Esophagus muscularis mucosa (tissue), 4 donors: ENCODE results near the gene MRLN. TPM values are rescaled to one million over a fixed set of nuclear protein-coding genes. Genes with fewer than 3 reads are reported as not detected.

Source experiments
- DNase-seq: peaks from one replicate; pipeline ENCODE4 v3.0.0-alpha.2; 2017; ENCODE audit errors: extremely low spot score
- H3K27ac ChIP-seq, 4 donors: fragments of 200-600 bp; sonication (generic); replicated peaks in 1 of 4; 1 replicate in 3 of 4; 2 replicates in 1 of 4; pipeline ENCODE4 v1.5.1; 2016 to 2019; ENCODE audit warnings: mild to moderate bottlenecking in 1 of 4
- H3K27me3 ChIP-seq, 4 donors: fragments of 200-600 bp; sonication (generic); one replicate each; pipeline versions ENCODE4 v1.5.1 to v1.6.0; 2016 to 2019
- H3K36me3 ChIP-seq, 4 donors: fragments of 200-600 bp; sonication (generic); one replicate each; pipeline ENCODE4 v1.5.1; 2016 to 2019
- H3K4me1 ChIP-seq, 4 donors: fragments of 200-600 bp; sonication (generic); one replicate each; pipeline ENCODE4 v1.5.1; 2016 to 2019
- H3K4me3 ChIP-seq, 4 donors: fragments of 200-600 bp; sonication (generic); 1 replicate in 2 of 4; 2 replicates in 2 of 4; pipeline ENCODE4 v1.5.1; 2016 to 2019; ENCODE audit warnings: mild to moderate bottlenecking in 4 of 4, moderate library complexity in 1 of 4
- H3K9me3 ChIP-seq, 4 donors: fragments of 200-600 bp; sonication (generic); 1 replicate in 3 of 4; 2 replicates in 1 of 4; pipeline ENCODE4 v1.5.1; 2016 to 2019
- CTCF ChIP-seq, 3 experiments: fragments of 200-600 bp in 2 of 3; fragments of 450-650 bp in 1 of 3; sonication (generic) in 2 of 3; IDR thresholded peaks; one replicate each; pipeline ENCODE4 v1.5.1; 2017 to 2019; ENCODE audit warnings: antibody characterized with exemption in 3 of 3, mild to moderate bottlenecking in 2 of 3, moderate library complexity in 1 of 3
- EP300 ChIP-seq: sonication (generic); formaldehyde crosslinking; IDR thresholded peaks from one replicate; pipeline ENCODE4 v1.6.1; 2017; ENCODE audit warnings: antibody characterized with exemption
- POLR2A ChIP-seq: fragments of 450-650 bp; IDR thresholded peaks from one replicate; pipeline ENCODE4 v1.6.1; 2017; ENCODE audit warnings: antibody characterized with exemption, moderate library complexity, mild to moderate bottlenecking, low read depth
- POLR2AphosphoS5 ChIP-seq, 2 donors: sonication (generic); formaldehyde crosslinking; IDR thresholded peaks; one replicate each; pipeline ENCODE4 v1.6.1; 2017; ENCODE audit warnings: antibody characterized with exemption in 2 of 2
- WGBS: methylation state at CpG from one replicate; pipeline ENCODE4 v1.1.5; 2018; 5-methylcytosine and 5-hydroxymethylcytosine counted together
- intact Hi-C: fragments of 100-400 bp; cut with DNase I; formaldehyde crosslinking; loops from one replicate; pipeline ENCODE4 v1.15.1; 2023
- total RNA-seq, 4 donors: library from RNA; depleted of rRNA; stranded (reverse); fragments of >200 nt; gene quantifications; one replicate each; pipeline versions ENCODE4 v1.1.0 to v1.2.1, GENCODE V29; 2016

The MRLN gene
- total RNA-seq, 4 donors from 2014 or later: not detected

DNA sequence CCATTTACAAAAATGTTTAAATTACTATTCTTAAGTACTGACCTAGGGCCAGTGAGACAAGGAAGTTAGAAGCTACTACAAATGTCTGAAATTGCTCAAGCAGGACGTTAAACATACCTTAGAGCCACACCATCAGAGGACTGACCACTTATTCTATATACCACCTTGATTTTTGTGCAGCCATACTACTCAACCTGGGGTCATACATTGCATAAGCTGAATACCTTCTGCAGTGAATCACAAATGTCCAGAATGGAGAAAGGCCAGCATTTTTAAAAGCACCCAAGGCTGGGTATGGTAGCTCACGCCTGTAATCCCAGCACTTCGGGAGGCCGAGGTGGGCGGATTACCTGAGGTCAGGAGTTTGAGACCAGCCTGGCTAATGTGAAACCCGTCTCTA, 21.2 kb upstream of the MRLN start:
- intact Hi-C loops: no loop called here
- 94% methylated on average over 6 of the region's 6 CpGs for WGBS

GRCh38 chr10:59773088-59773487, 19.8 kb upstream of the MRLN start:
- no peaks in the 10 kb centered on the region for H3K9me3 ChIP-seq
- intact Hi-C loops: no loop called here
- H3K36me3 ChIP-seq: no peaks in the 10 kb centered on the region
- no peaks in the 10 kb centered on the region for H3K27me3 ChIP-seq
- no peak overlapping the region for H3K27ac ChIP-seq
- DNase-seq: no peak
- WGBS: 90% methylated on average over 2 of the region's 2 CpGs
- no peak overlapping the region for H3K4me3 ChIP-seq
- TF ChIP-seq EP300 (no peak), POLR2AphosphoS5 (IDR thresholded peaks at IDR 0.05) (no peak), POLR2A (no peak), CTCF (IDR thresholded peaks at IDR 0.05) (no peak)
- no peaks in the 10 kb centered on the region for H3K4me1 ChIP-seq

More for the DNA sequence above, 21.2 kb upstream of the MRLN start:
- H3K4me1 ChIP-seq: no peaks in the 10 kb centered on the region
- no peaks in the 10 kb centered on the region for H3K9me3 ChIP-seq
- H3K27ac ChIP-seq: no peak overlapping the region
- H3K4me3 ChIP-seq: no peak overlapping the region
- no peaks in the 10 kb centered on the region for H3K27me3 ChIP-seq
- TF ChIP-seq POLR2A (no peak), CTCF (IDR thresholded peaks at IDR 0.05) (no peak), POLR2AphosphoS5 (IDR thresholded peaks at IDR 0.05) (no peak), EP300 (no peak)
- no peak for DNase-seq
- no peaks in the 10 kb centered on the region for H3K36me3 ChIP-seq

DNA sequence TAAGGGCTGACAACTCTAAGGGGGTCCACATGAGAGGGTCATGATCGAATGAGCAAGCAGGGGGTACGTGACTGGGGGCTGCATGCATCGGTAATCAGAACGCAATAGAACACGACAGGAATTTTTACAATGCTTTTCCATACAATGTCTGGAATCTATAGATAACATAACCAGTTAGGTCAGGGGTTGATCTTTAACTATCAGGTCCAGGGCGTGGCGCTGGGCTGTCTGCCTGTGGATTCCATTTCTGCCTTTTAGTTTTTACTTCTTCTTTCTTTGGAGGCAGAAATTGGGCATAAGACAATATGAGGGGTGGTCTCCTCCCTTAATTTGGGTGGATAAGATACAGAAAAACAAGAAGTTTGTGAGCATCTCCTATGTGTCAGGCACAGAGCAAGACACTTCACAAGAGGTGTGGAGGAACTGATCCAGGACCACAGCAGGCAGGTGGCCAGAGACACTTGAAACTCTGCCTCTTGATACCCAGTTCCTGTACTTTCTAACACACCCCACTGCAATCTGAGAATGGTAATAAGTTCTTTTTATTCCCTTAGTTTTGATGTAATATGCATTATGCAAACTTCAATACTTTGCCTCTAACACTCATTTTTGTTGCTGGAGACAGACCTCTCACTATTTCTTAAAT, 18.0 kb upstream of the MRLN start:
- 97% methylated on average over 7 of the region's 7 CpGs for WGBS
- no peaks in the 10 kb centered on the region for H3K36me3 ChIP-seq
- no peak overlapping the region for H3K4me3 ChIP-seq
- intact Hi-C loops: no loop called here
- H3K27ac ChIP-seq: no peak overlapping the region
- no peak for TF ChIP-seq CTCF (IDR thresholded peaks at IDR 0.05)
- TF ChIP-seq POLR2A: no peak
- no peak for TF ChIP-seq EP300
- no peak for TF ChIP-seq POLR2AphosphoS5 (IDR thresholded peaks at IDR 0.05)
- no peaks in the 10 kb centered on the region for H3K27me3 ChIP-seq
- DNase-seq: no peak
- H3K4me1 ChIP-seq: no peaks in the 10 kb centered on the region
- H3K9me3 ChIP-seq: no peaks in the 10 kb centered on the region

- Histone ChIP-seq H3K27me3 (no peaks in the 10 kb centered on the region), H3K36me3 (no peaks in the 10 kb centered on the region), H3K9me3 (no peaks in the 10 kb centered on the region), H3K27ac (no peak overlapping the region), H3K4me3 (no peak overlapping the region), H3K4me1 (no peaks in the 10 kb centered on the region)
- TF ChIP-seq CTCF (IDR thresholded peaks at IDR 0.05): no peak
- peak; percentile 87 for DNase-seq
- intact Hi-C loops: no loop called here
- WGBS: 97% methylated on average over 5 of the region's 11 CpGs
These were observed 17.4 kb upstream of the MRLN start for GRCh38 chr10:59770689-59771088.

DNA sequence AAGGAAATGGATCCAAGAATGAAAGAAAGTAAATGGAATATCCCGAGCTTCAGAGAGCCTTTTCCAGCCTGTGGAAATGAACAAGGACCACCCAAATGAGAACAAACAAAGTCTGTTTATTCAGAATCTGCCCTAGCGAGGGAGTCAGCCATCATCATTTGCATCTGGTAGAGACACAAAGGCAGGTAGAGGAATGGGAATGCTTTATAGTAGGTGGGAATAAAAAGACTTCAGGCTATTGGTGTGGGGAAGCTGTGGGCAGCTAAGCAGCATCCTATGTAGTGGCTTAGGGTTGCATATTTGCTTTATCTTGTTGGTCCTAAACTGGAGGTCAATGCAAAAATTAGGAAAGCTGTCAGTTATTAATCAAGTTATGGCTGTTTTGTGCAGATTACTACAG, 9.2 kb upstream of the MRLN start:
- Histone ChIP-seq H3K4me3 (no peak overlapping the region), H3K27me3 (no peaks in the 10 kb centered on the region), H3K4me1 (no peaks in the 10 kb centered on the region), H3K9me3 (no peaks in the 10 kb centered on the region), H3K27ac (no peak overlapping the region), H3K36me3 (no peaks in the 10 kb centered on the region)
- intact Hi-C loops: no loop called here
- TF ChIP-seq CTCF (IDR thresholded peaks at IDR 0.05): no peak
- no peak for TF ChIP-seq POLR2A
- no peak for TF ChIP-seq POLR2AphosphoS5 (IDR thresholded peaks at IDR 0.05)
- no peak for TF ChIP-seq EP300
- DNase-seq: peak; percentile 66
- WGBS: 67% methylated on average over 2 of the region's 2 CpGs
